ENCODE data around the gene HFM1. TPM values are rescaled to one million over a fixed set of nuclear protein-coding genes. Genes with fewer than 3 reads are reported as not detected.

Gene HFM1
- total and polyA plus RNA-seq, 2 experiments from 2014 or later, result 0.39 to 3.6 TPM

DNA sequence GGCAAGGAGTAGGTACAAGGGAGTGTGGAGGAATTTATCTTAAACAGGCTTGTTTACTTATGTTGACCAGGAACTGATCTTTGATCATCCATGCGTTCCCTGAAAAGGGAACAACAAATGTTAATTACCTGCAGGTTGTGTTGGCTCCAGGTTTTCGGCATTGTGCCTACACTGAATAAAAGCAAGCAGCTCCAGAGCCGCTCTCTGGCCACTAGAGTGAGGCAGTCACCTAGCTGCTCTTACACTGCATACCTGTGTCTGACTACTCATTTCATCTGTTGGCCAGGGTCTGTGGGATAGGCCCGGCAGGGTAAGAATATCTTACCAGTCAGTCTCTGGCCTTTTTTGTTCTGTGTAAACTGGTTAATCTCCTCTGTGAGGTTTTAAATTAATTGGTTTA is 183.6 kb downstream of the HFM1 start:
- H4K20me1 ChIP-seq (ENCODE audit: insufficient read depth, poor library complexity, severe bottlenecking), result no peaks in the 10 kb centered on the region
- DNase-seq (ENCODE audit: low spot score), result no peak
- no peaks in the 10 kb centered on the region for H3K4me1 ChIP-seq (ENCODE audit: insufficient read depth)
- no peaks in the 10 kb centered on the region for H3K9me2 ChIP-seq (replicated peaks; ENCODE audit: insufficient read depth)
- H3K27me3 ChIP-seq, result no peaks in the 10 kb centered on the region
- no peak overlapping the region for H3K4me3 ChIP-seq
- H3K9me3 ChIP-seq (ENCODE audit: low read depth), result no peaks in the 10 kb centered on the region
- H3K27ac ChIP-seq, result no peak overlapping the region
- TF ChIP-seq EZH2 (IDR thresholded peaks at IDR 0.05; ENCODE audit: borderline replicate concordance) (no peak), EZH2phosphoT487 (IDR thresholded peaks at IDR 0.05; ENCODE audit: low read depth, severe bottlenecking, unreplicated experiment) (no peak)
- TF ChIP-seq, protein P1, sequence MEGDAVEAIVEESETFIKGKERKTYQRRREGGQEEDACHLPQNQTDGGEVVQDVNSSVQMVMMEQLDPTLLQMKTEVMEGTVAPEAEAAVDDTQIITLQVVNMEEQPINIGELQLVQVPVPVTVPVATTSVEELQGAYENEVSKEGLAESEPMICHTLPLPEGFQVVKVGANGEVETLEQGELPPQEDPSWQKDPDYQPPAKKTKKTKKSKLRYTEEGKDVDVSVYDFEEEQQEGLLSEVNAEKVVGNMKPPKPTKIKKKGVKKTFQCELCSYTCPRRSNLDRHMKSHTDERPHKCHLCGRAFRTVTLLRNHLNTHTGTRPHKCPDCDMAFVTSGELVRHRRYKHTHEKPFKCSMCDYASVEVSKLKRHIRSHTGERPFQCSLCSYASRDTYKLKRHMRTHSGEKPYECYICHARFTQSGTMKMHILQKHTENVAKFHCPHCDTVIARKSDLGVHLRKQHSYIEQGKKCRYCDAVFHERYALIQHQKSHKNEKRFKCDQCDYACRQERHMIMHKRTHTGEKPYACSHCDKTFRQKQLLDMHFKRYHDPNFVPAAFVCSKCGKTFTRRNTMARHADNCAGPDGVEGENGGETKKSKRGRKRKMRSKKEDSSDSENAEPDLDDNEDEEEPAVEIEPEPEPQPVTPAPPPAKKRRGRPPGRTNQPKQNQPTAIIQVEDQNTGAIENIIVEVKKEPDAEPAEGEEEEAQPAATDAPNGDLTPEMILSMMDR (IDR thresholded peaks at IDR 0.05; ENCODE audit: poor library complexity), result no peak
- no peak overlapping the region for H2AFZ ChIP-seq
- H3K36me3 ChIP-seq (replicated peaks; ENCODE audit: insufficient read depth, low read depth), result no peaks in the 10 kb centered on the region
- H3K4me2 ChIP-seq, result no peak overlapping the region
- no peaks in the 10 kb centered on the region for H3K79me2 ChIP-seq
- WGBS (ENCODE audit: low lambda C conversion rate, missing lambda C conversion rate), result 90% methylated on average over 4 of the region's 4 CpGs

DNA sequence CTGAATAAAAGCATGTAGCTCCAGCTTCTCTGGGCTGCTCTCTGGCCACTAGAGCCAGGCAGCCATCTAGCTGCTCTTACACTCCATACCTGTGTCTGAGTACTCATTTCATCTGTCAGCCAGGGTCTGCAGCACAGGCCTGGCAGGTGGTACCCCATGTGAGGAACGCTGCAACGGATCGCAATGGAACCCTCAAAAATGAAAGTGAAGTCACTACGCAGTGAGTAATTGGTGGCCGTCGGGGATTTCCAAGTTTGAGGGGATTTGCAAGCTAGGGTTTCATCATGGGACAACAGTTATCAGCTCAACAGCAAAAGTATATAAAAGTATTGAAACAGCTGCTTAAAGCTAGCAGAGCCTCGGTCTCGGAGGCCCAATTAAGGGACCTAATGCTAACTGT is 186.7 kb downstream of the HFM1 start:
- Histone ChIP-seq H3K9me3 (ENCODE audit: low read depth) (no peaks in the 10 kb centered on the region), H3K4me3 (no peak overlapping the region), H3K36me3 (replicated peaks; ENCODE audit: insufficient read depth, low read depth) (no peaks in the 10 kb centered on the region), H3K4me1 (ENCODE audit: insufficient read depth) (no peaks in the 10 kb centered on the region), H3K9me2 (replicated peaks; ENCODE audit: insufficient read depth) (no peaks in the 10 kb centered on the region), H3K27ac (no peak overlapping the region), H3K79me2 (no peaks in the 10 kb centered on the region), H4K20me1 (ENCODE audit: insufficient read depth, poor library complexity, severe bottlenecking) (no peaks in the 10 kb centered on the region), H3K27me3 (no peaks in the 10 kb centered on the region), H2AFZ (no peak overlapping the region), H3K4me2 (no peak overlapping the region)
- TF ChIP-seq, protein P1 (IDR thresholded peaks at IDR 0.05; ENCODE audit: poor library complexity), result no peak
- TF ChIP-seq EZH2phosphoT487 (IDR thresholded peaks at IDR 0.05; ENCODE audit: low read depth, severe bottlenecking, unreplicated experiment) (no peak), EZH2 (IDR thresholded peaks at IDR 0.05; ENCODE audit: borderline replicate concordance) (no peak)
- 82% methylated on average over 8 of the region's 8 CpGs for WGBS (ENCODE audit: low lambda C conversion rate, missing lambda C conversion rate)
- no peak for DNase-seq (ENCODE audit: low spot score)

Small RNA genes lying within 50 kb of the gene (small RNA-seq; reads per million reads assigned to genes)
- not detected for gene RF00019

Other genes starting within 250 kb of the HFM1 start
- 5.9 and 8.0 TPM in 2 replicates for gene CDC7, start 96.0 kb upstream of the HFM1 start, total RNA-seq
- gene CDC7, start 96.0 kb upstream of the HFM1 start, polyA plus RNA-seq, result 3.9 and 7.3 TPM in 2 replicates

All from hepatocyte (in vitro differentiated cells).